ENCODE measurements around the gene SLC47A2.
"Not testable (repeated sequence)": the region's sequence is repeated elsewhere in the genome, so short reads cannot be mapped to it uniquely, and the experiment has no call there.

SLC47A2 gene, protein sequence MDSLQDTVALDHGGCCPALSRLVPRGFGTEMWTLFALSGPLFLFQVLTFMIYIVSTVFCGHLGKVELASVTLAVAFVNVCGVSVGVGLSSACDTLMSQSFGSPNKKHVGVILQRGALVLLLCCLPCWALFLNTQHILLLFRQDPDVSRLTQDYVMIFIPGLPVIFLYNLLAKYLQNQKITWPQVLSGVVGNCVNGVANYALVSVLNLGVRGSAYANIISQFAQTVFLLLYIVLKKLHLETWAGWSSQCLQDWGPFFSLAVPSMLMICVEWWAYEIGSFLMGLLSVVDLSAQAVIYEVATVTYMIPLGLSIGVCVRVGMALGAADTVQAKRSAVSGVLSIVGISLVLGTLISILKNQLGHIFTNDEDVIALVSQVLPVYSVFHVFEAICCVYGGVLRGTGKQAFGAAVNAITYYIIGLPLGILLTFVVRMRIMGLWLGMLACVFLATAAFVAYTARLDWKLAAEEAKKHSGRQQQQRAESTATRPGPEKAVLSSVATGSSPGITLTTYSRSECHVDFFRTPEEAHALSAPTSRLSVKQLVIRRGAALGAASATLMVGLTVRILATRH

DNA sequence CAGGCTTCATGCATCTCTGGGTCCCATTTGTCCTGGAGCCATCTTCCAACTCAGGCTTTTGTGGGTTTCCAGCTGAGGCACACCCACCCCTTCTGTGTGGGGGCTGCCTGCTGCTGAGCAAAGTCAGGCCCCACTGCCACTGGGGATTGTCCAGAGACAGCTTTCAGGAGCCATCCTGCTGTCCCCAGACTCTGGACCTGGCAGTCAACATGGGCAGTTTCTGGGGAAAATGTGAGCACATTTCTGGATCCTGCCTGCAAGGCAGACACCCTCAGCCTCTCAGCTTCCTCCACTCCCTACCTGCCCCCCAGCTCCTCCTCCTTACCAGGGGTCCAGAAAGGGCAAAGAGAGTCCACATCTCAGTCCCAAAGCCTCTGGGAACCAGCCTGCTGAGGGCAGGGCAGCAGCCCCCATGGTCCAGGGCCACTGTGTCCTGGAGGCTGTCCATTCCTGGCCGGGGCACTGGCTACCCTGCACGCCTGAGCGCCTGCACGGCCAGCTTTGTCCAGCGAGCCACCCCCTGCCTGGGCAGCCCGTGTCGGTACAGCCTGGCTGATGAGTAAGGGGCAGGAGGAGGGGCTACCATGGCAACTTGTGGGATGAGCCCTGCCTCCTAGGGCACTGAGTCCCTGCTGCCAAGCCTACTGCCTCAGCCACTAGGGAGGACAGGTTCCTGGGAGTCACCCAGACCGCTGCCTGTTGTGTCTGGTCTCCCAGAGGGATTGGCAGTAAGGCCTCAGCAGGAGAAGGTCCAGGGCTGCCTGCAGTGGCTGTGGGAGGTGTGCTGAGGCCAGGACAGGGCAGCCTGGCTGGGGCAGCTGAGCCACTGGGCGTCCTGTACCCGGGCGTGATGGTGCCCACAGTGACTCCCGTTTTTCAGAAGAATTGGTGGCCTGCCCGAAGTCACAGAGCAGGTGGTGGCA is at the start of gene SLC47A2:
SLC47A2 (minus strand) TSS at position 477 of the 923 bp plus-strand sequence; CDS start at position 448, 29 bp downstream.
- no peak within 1 kb of the TSS for H3K27ac ChIP-seq (ENCODE audit: low read depth, low read length)
- no peaks in the 10 kb centered on the region for H3K4me1 ChIP-seq (ENCODE audit: control insufficient read depth, insufficient read depth, low read length)
- no peak within 1 kb of the TSS for H3K9ac ChIP-seq (ENCODE audit: low read length)

GRCh38 chr17:19766016-19766415 is 49.6 kb upstream of the SLC47A2 start:
- H3K27ac ChIP-seq (ENCODE audit: low read depth, low read length) = no peak overlapping the region
- no peak overlapping the region for H3K9ac ChIP-seq (ENCODE audit: low read length)
- no peaks in the 10 kb centered on the region for H3K36me3 ChIP-seq (ENCODE audit: control insufficient read depth, insufficient read depth, low read length)
- peaks cover 4% of the 10 kb centered on the region for H3K4me1 ChIP-seq (ENCODE audit: control insufficient read depth, insufficient read depth, low read length)
- no peak overlapping the region for H3K4me3 ChIP-seq (ENCODE audit: low read length)
- no peaks in the 10 kb centered on the region for H3K27me3 ChIP-seq (ENCODE audit: control insufficient read depth, insufficient read depth, low read length)

More for the DNA sequence above, at the start of gene SLC47A2:
- no peaks in the 10 kb centered on the region for H3K27me3 ChIP-seq (ENCODE audit: control insufficient read depth, insufficient read depth, low read length)
- no peak within 1 kb of the TSS for H3K4me3 ChIP-seq (ENCODE audit: low read length)
- H3K36me3 ChIP-seq (ENCODE audit: control insufficient read depth, insufficient read depth, low read length) = no peaks in the 10 kb centered on the region

DNA sequence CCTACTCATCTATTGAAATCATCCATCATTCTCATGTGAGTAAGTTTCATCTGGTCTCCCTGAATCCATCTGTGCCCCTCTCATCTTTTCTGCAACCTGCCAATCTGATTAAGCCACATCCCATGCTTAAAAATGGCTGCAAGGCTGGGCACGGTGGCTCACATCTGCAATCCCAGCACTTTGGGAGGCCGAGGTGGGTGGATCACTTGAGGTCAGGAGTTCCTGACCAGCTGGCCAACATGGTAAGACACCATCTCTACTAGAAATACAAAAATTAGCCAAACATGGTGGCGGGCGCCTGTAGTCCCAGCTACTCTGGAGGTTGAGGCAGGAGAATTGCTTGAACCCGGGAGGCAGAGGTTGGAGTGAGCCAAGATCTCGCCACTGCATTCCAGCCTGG is 47.6 kb upstream of the SLC47A2 start:
- not testable (repeated sequence) for H3K27me3 ChIP-seq (ENCODE audit: control insufficient read depth, insufficient read depth, low read length); H3K4me1 ChIP-seq (ENCODE audit: control insufficient read depth, insufficient read depth, low read length); H3K4me3 ChIP-seq (ENCODE audit: low read length); H3K27ac ChIP-seq (ENCODE audit: low read depth, low read length); H3K36me3 ChIP-seq (ENCODE audit: control insufficient read depth, insufficient read depth, low read length); H3K9ac ChIP-seq (ENCODE audit: low read length)

- Histone ChIP-seq H3K9ac (ENCODE audit: low read length) (no peak overlapping the region), H3K36me3 (ENCODE audit: control insufficient read depth, insufficient read depth, low read length) (no peaks in the 10 kb centered on the region), H3K27me3 (ENCODE audit: control insufficient read depth, insufficient read depth, low read length) (peaks cover 2% of the 10 kb centered on the region), H3K4me1 (ENCODE audit: control insufficient read depth, insufficient read depth, low read length) (peaks cover 2% of the 10 kb centered on the region), H3K4me3 (ENCODE audit: low read length) (no peak overlapping the region), H3K27ac (ENCODE audit: low read depth, low read length) (no peak overlapping the region)
These were observed 47.0 kb upstream of the SLC47A2 start for GRCh38 chr17:19763416-19763815.

- H3K27me3 ChIP-seq (ENCODE audit: control insufficient read depth, insufficient read depth, low read length) = peaks cover 2% of the 10 kb centered on the region
- no peaks in the 10 kb centered on the region for H3K36me3 ChIP-seq (ENCODE audit: control insufficient read depth, insufficient read depth, low read length)
- H3K9ac ChIP-seq (ENCODE audit: low read length) = no peak overlapping the region
- H3K4me1 ChIP-seq (ENCODE audit: control insufficient read depth, insufficient read depth, low read length) = peaks cover 2% of the 10 kb centered on the region
- H3K27ac ChIP-seq (ENCODE audit: low read depth, low read length) = no peak overlapping the region
- no peak overlapping the region for H3K4me3 ChIP-seq (ENCODE audit: low read length)
These were observed 46.2 kb upstream of the SLC47A2 start for GRCh38 chr17:19762515-19762961.

GRCh38 chr17:19760746-19761145 is 44.4 kb upstream of the SLC47A2 start:
- Histone ChIP-seq H3K9ac (ENCODE audit: low read length) (no peak overlapping the region), H3K4me1 (ENCODE audit: control insufficient read depth, insufficient read depth, low read length) (no peaks in the 10 kb centered on the region), H3K36me3 (ENCODE audit: control insufficient read depth, insufficient read depth, low read length) (no peaks in the 10 kb centered on the region), H3K27me3 (ENCODE audit: control insufficient read depth, insufficient read depth, low read length) (peaks cover 2% of the 10 kb centered on the region), H3K4me3 (ENCODE audit: low read length) (no peak overlapping the region), H3K27ac (ENCODE audit: low read depth, low read length) (no peak overlapping the region)

DNA sequence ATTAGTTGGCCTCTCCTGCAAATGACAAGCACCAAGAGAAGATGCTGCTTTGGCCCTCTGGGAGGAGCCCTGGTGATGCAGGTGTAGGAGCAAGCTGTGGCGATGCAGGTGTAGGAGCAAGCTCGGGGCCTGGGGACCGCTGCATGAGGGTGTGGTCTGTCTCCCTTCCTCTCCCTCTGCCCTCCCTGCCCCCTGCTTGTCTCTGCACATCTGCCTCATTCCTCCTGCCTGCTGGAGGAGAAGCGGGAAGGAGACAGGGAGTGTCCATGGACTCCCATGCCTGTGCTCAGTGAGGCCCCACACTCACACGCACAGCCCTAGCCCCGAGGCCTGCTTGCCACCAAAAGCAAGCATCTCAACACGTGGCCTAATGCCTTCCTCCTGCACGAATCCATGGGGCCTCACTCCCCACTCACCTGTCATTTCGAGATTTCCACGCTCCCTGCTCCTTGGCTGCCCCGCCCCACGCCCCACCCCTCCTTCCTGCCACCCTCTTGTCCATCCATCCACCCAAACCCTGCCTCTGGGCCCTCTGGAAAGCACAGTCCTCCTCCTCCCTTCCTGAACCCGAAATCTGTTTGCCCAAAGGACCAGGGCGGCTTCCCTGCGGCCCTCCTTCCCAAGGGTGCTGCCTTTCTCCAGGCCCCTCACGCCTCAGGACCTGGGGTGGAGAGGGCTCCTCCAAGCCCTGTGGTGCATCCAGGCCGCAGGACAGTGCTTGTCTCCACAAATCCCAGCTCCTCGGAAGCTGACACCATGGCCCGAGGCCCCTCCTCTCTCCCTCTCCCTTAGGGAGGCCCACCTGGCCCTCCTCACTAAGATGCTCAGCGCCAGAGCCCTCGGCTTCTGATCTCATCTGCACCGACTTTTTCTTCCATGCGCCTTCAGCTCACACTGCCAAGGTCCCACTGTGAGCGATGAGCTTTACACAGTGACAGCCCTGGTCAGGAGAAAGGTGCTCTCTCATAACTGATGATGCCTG is 43.5 kb upstream of the SLC47A2 start:
- H3K4me3 ChIP-seq (ENCODE audit: low read length) = no peak overlapping the region
- H3K27ac ChIP-seq (ENCODE audit: low read depth, low read length) = no peak overlapping the region
- no peaks in the 10 kb centered on the region for H3K36me3 ChIP-seq (ENCODE audit: control insufficient read depth, insufficient read depth, low read length)
- peaks cover 2% of the 10 kb centered on the region for H3K27me3 ChIP-seq (ENCODE audit: control insufficient read depth, insufficient read depth, low read length)
- no peaks in the 10 kb centered on the region for H3K4me1 ChIP-seq (ENCODE audit: control insufficient read depth, insufficient read depth, low read length)
- no peak overlapping the region for H3K9ac ChIP-seq (ENCODE audit: low read length)

DNA sequence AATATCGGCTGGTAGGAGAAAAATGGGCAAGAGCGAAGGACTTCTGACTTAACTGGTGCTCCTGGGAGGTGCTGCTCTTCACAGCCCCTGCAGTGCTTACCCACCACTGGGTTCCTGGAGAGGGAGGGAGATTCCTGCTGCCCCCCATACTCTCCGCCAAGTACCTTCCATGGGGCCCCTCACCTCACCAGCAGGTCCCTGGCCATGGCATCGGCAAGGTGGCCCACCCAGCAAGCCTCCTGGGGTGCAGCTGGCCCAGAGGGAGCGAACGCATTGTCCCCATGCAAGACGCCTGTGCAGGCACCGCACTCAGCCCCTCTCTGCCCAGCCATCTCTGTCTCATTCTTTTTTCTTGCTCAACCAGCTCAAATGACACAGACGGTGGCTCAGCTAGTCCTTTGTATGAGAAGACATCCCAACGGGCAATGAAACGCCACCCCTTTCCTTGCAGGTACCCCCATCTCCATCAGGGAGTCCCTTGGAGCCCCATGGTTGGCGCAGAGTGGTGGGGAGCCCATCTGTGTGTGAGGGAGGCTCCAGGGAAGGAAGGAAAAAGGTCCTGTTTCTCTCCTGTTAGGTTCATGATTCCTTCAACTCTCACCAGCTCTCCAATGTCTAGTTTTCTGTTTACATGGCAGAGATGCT is 41.3 kb upstream of the SLC47A2 start:
- no peak overlapping the region for H3K9ac ChIP-seq (ENCODE audit: low read length)
- H3K36me3 ChIP-seq (ENCODE audit: control insufficient read depth, insufficient read depth, low read length) = no peaks in the 10 kb centered on the region
- H3K27ac ChIP-seq (ENCODE audit: low read depth, low read length) = no peak overlapping the region
- H3K4me1 ChIP-seq (ENCODE audit: control insufficient read depth, insufficient read depth, low read length) = no peaks in the 10 kb centered on the region
- H3K27me3 ChIP-seq (ENCODE audit: control insufficient read depth, insufficient read depth, low read length) = peaks cover 2% of the 10 kb centered on the region
- H3K4me3 ChIP-seq (ENCODE audit: low read length) = no peak overlapping the region

- no peak overlapping the region for H3K27ac ChIP-seq (ENCODE audit: low read depth, low read length)
- no peak overlapping the region for H3K4me3 ChIP-seq (ENCODE audit: low read length)
- H3K9ac ChIP-seq (ENCODE audit: low read length) = no peak overlapping the region
- peaks cover 2% of the 10 kb centered on the region for H3K27me3 ChIP-seq (ENCODE audit: control insufficient read depth, insufficient read depth, low read length)
- H3K4me1 ChIP-seq (ENCODE audit: control insufficient read depth, insufficient read depth, low read length) = no peaks in the 10 kb centered on the region
- H3K36me3 ChIP-seq (ENCODE audit: control insufficient read depth, insufficient read depth, low read length) = no peaks in the 10 kb centered on the region
These were observed 40.2 kb upstream of the SLC47A2 start for GRCh38 chr17:19756546-19756945.

- no peak overlapping the region for H3K27ac ChIP-seq (ENCODE audit: low read depth, low read length)
- H3K4me3 ChIP-seq (ENCODE audit: low read length) = no peak overlapping the region
- H3K27me3 ChIP-seq (ENCODE audit: control insufficient read depth, insufficient read depth, low read length) = peaks cover 2% of the 10 kb centered on the region
- H3K9ac ChIP-seq (ENCODE audit: low read length) = no peak overlapping the region
- no peaks in the 10 kb centered on the region for H3K4me1 ChIP-seq (ENCODE audit: control insufficient read depth, insufficient read depth, low read length)
- H3K36me3 ChIP-seq (ENCODE audit: control insufficient read depth, insufficient read depth, low read length) = no peaks in the 10 kb centered on the region
These were observed 39.6 kb upstream of the SLC47A2 start for GRCh38 chr17:19755821-19756510.

GRCh38 chr17:19755392-19755791 is 39.0 kb upstream of the SLC47A2 start:
- Histone ChIP-seq H3K27ac (ENCODE audit: low read depth, low read length) (no peak overlapping the region), H3K9ac (ENCODE audit: low read length) (no peak overlapping the region), H3K4me1 (ENCODE audit: control insufficient read depth, insufficient read depth, low read length) (no peaks in the 10 kb centered on the region), H3K27me3 (ENCODE audit: control insufficient read depth, insufficient read depth, low read length) (peaks cover 2% of the 10 kb centered on the region), H3K4me3 (ENCODE audit: low read length) (no peak overlapping the region), H3K36me3 (ENCODE audit: control insufficient read depth, insufficient read depth, low read length) (no peaks in the 10 kb centered on the region)
